Dendritic cell treated with granulocyte-macrophage colony-stimulating factor and Interleukin-4, amounts not matched to agents 40 ng/mL and 50 ng/mL, for 4 days (primary cell): ENCODE results near the gene RASSF7.
A peak's percentile ranks its signal among the peaks of the same experiment; 100 is the strongest.

Experiments
- H3K27ac Mint-ChIP-seq: one replicate; pipeline ENCODE4 v1.8.0; 2022; ENCODE audit warnings: mild to moderate bottlenecking, mixed read lengths
- H3K27me3 Mint-ChIP-seq: one replicate; pipeline ENCODE4 v1.8.0; 2022; ENCODE audit warnings: mild to moderate bottlenecking, mixed read lengths
- H3K36me3 Mint-ChIP-seq: one replicate; pipeline ENCODE4 v1.8.0; 2022; ENCODE audit warnings: low read depth, mixed read lengths
- H3K4me1 Mint-ChIP-seq: one replicate; pipeline ENCODE4 v1.8.0; 2022; ENCODE audit warnings: low read depth, mixed read lengths
- H3K4me3 Mint-ChIP-seq: one replicate; pipeline ENCODE4 v1.8.0; 2022; ENCODE audit warnings: mild to moderate bottlenecking, moderate library complexity, mixed read lengths
- H3K9me3 Mint-ChIP-seq: one replicate; pipeline ENCODE4 v1.8.0; 2022; ENCODE audit warnings: mixed read lengths
- intact Hi-C: fragments of 100-400 bp; cut with micrococcal nuclease; formaldehyde crosslinking; loops from one replicate; pipeline ENCODE4 v1.15.0; 2022

Gene RASSF7

GRCh38 chr11:536841-537621 lies 23.7 kb upstream of the RASSF7 start, which contains the start of gene LRRC56:
LRRC56 (plus strand) TSS chr11:537527; CDS start chr11:540685, 3,158 bp downstream.
- intact Hi-C loops: loop anchor here (2.0 kb wide), 1 partner anchor 32 kb away; no protein-coding TSS in a partner anchor
- Mint-ChIP-seq H3K27me3 (peaks cover 37% of the 10 kb centered on the region), H3K9me3 (no peaks in the 10 kb centered on the region), H3K36me3 (peaks cover 24% of the 10 kb centered on the region), H3K4me1 (peaks cover 28% of the 10 kb centered on the region), H3K4me3 (peak within 1 kb of the TSS; percentile 83), H3K27ac (peak within 1 kb of the TSS; percentile 89)

GRCh38 chr11:537622-538430 lies 22.9 kb upstream of the RASSF7 start:
- intact Hi-C loops: loop anchor here (2.0 kb wide), 1 partner anchor 33 kb away; no protein-coding TSS in a partner anchor
- H3K27ac Mint-ChIP-seq: peak overlapping the region; percentile 89

GRCh38 chr11:538431-539051 lies 22.2 kb upstream of the RASSF7 start:
- H3K4me3 Mint-ChIP-seq: no peak overlapping the region
- H3K4me1 Mint-ChIP-seq: peaks cover 28% of the 10 kb centered on the region
- H3K27me3 Mint-ChIP-seq: peaks cover 37% of the 10 kb centered on the region
- no peak overlapping the region for H3K27ac Mint-ChIP-seq
- peaks cover 9% of the 10 kb centered on the region for H3K36me3 Mint-ChIP-seq
- intact Hi-C loops: no loop called here
- no peaks in the 10 kb centered on the region for H3K9me3 Mint-ChIP-seq

More at GRCh38 chr11:537622-538430, 22.9 kb upstream of the RASSF7 start:
- H3K36me3 Mint-ChIP-seq: peaks cover 16% of the 10 kb centered on the region
- peaks cover 37% of the 10 kb centered on the region for H3K27me3 Mint-ChIP-seq
- no peaks in the 10 kb centered on the region for H3K9me3 Mint-ChIP-seq
- H3K4me3 Mint-ChIP-seq: peak overlapping the region; percentile 83
- peaks cover 28% of the 10 kb centered on the region for H3K4me1 Mint-ChIP-seq

GRCh38 chr11:539971-540481 lies 20.7 kb upstream of the RASSF7 start:
- peaks cover 18% of the 10 kb centered on the region for H3K4me1 Mint-ChIP-seq
- intact Hi-C loops: no loop called here
- H3K9me3 Mint-ChIP-seq: no peaks in the 10 kb centered on the region
- peaks cover 39% of the 10 kb centered on the region for H3K27me3 Mint-ChIP-seq
- no peak overlapping the region for H3K4me3 Mint-ChIP-seq
- H3K27ac Mint-ChIP-seq: no peak overlapping the region
- no peaks in the 10 kb centered on the region for H3K36me3 Mint-ChIP-seq

GRCh38 chr11:540583-541432 lies 20.0 kb upstream of the RASSF7 start:
- Mint-ChIP-seq H3K27me3 (peaks cover 40% of the 10 kb centered on the region), H3K4me1 (peaks cover 18% of the 10 kb centered on the region), H3K27ac (no peak overlapping the region), H3K9me3 (no peaks in the 10 kb centered on the region), H3K4me3 (no peak overlapping the region), H3K36me3 (no peaks in the 10 kb centered on the region)
- intact Hi-C loops: no loop called here

- Mint-ChIP-seq H3K27ac (no peak overlapping the region), H3K4me1 (peaks cover 12% of the 10 kb centered on the region), H3K27me3 (peaks cover 42% of the 10 kb centered on the region), H3K36me3 (no peaks in the 10 kb centered on the region), H3K9me3 (no peaks in the 10 kb centered on the region), H3K4me3 (no peak overlapping the region)
- intact Hi-C loops: no loop called here
Observed at GRCh38 chr11:541433-541885, 19.3 kb upstream of the RASSF7 start.

GRCh38 chr11:544817-545166 lies 16.0 kb upstream of the RASSF7 start:
- Mint-ChIP-seq H3K9me3 (no peaks in the 10 kb centered on the region), H3K36me3 (no peaks in the 10 kb centered on the region), H3K4me1 (no peaks in the 10 kb centered on the region), H3K4me3 (no peak overlapping the region), H3K27ac (no peak overlapping the region), H3K27me3 (peaks cover 28% of the 10 kb centered on the region)
- intact Hi-C loops: no loop called here

GRCh38 chr11:545171-545570 lies 15.6 kb upstream of the RASSF7 start:
- Mint-ChIP-seq H3K27ac (no peak overlapping the region), H3K4me3 (no peak overlapping the region), H3K36me3 (no peaks in the 10 kb centered on the region), H3K27me3 (peaks cover 25% of the 10 kb centered on the region), H3K9me3 (no peaks in the 10 kb centered on the region), H3K4me1 (no peaks in the 10 kb centered on the region)
- intact Hi-C loops: no loop called here

GRCh38 chr11:548700-549603 lies 11.8 kb upstream of the RASSF7 start:
- H3K9me3 Mint-ChIP-seq: no peaks in the 10 kb centered on the region
- no peak overlapping the region for H3K27ac Mint-ChIP-seq
- H3K27me3 Mint-ChIP-seq: peaks cover 42% of the 10 kb centered on the region
- H3K36me3 Mint-ChIP-seq: no peaks in the 10 kb centered on the region
- intact Hi-C loops: no loop called here
- H3K4me3 Mint-ChIP-seq: no peak overlapping the region
- H3K4me1 Mint-ChIP-seq: no peaks in the 10 kb centered on the region

- Mint-ChIP-seq H3K4me3 (no peak overlapping the region), H3K27me3 (peaks cover 51% of the 10 kb centered on the region), H3K27ac (no peak overlapping the region), H3K9me3 (no peaks in the 10 kb centered on the region), H3K4me1 (no peaks in the 10 kb centered on the region), H3K36me3 (no peaks in the 10 kb centered on the region)
- intact Hi-C loops: no loop called here
Observed at GRCh38 chr11:550021-550745, 10.6 kb upstream of the RASSF7 start.

GRCh38 chr11:550746-551085 lies 10.1 kb upstream of the RASSF7 start:
- intact Hi-C loops: no loop called here
- Mint-ChIP-seq H3K4me1 (no peaks in the 10 kb centered on the region), H3K27me3 (peaks cover 54% of the 10 kb centered on the region), H3K9me3 (no peaks in the 10 kb centered on the region), H3K4me3 (no peak overlapping the region), H3K27ac (no peak overlapping the region), H3K36me3 (no peaks in the 10 kb centered on the region)

GRCh38 chr11:551131-551530 lies 9.6 kb upstream of the RASSF7 start:
- Mint-ChIP-seq H3K9me3 (no peaks in the 10 kb centered on the region), H3K4me1 (peaks cover under 1% of the 10 kb centered on the region), H3K4me3 (no peak overlapping the region)

More at GRCh38 chr11:551131-551530, 9.6 kb upstream of the RASSF7 start:
- Mint-ChIP-seq H3K36me3 (no peaks in the 10 kb centered on the region), H3K27me3 (peaks cover 56% of the 10 kb centered on the region), H3K27ac (no peak overlapping the region)
- intact Hi-C loops: no loop called here
